ENCODE data around the gene PBRM1. TPM values are rescaled to one million over a fixed set of nuclear protein-coding genes. Genes with fewer than 3 reads are reported as not detected.

The PBRM1 gene
- total and polyA plus RNA-seq, 8 donors, result 6.0 to 130 (median 64.9) TPM

- whole genome bisulfite sequencing, 5 donors, result 91 to 100% (median 96%) methylated on average over 1 of the region's 1 CpG
- no peak for DNase-seq
- Histone ChIP-seq H3K9me3 (peaks cover 0 to 5% (median 0%) of the 10 kb centered on the region in 4 donors), H3K27ac (no peak overlapping the region), H3K4me1 (peaks cover 0 to 10% (median 0%) of the 10 kb centered on the region in 4 donors), H3K36me3 (peaks cover 0 to 26% (median 16%) of the 10 kb centered on the region in 4 donors), H3K4me3 (no peak overlapping the region), H3K27me3 (no peaks in the 10 kb centered on the region)
- no peak for TF ChIP-seq CTCF (IDR thresholded peaks at IDR 0.05)
- TF ChIP-seq EP300 (IDR thresholded peaks at IDR 0.05), result no peak
- TF ChIP-seq POLR2A (IDR thresholded peaks at IDR 0.05), result no peak
- TF ChIP-seq POLR2AphosphoS5 (IDR thresholded peaks at IDR 0.05), result no peak
- intact Hi-C loops (cut with DNase I; ENCODE audit: low total_unique reads), result no loop called here
These were observed 36.0 kb upstream of the PBRM1 start for GRCh38 chr3:52721730-52722008.

GRCh38 chr3:52721002-52721729, 35.5 kb upstream of the PBRM1 start:
- H3K36me3 ChIP-seq, result peaks cover 0 to 26% (median 18%) of the 10 kb centered on the region in 4 donors
- WGBS, 5 donors, result 84 to 90% (median 86%) methylated on average over 6 of the region's 6 CpGs
- no peaks in the 10 kb centered on the region for H3K27me3 ChIP-seq
- H3K9me3 ChIP-seq, result peaks cover 0 to 5% (median 0%) of the 10 kb centered on the region in 4 donors
- H3K27ac ChIP-seq, result peak overlapping the region in 1 of 5 donors; percentile 32
- no peak overlapping the region for H3K4me3 ChIP-seq
- H3K4me1 ChIP-seq, result peaks cover 0 to 10% (median 0%) of the 10 kb centered on the region in 4 donors
- peak in 1 of 2 donors; percentile 41 for DNase-seq
- intact Hi-C loops (cut with DNase I; ENCODE audit: low total_unique reads), result no loop called here
- TF ChIP-seq POLR2A (IDR thresholded peaks at IDR 0.05) (no peak), EP300 (IDR thresholded peaks at IDR 0.05) (no peak), POLR2AphosphoS5 (IDR thresholded peaks at IDR 0.05) (no peak)

- no peak for DNase-seq
- TF ChIP-seq POLR2AphosphoS5 (IDR thresholded peaks at IDR 0.05) (no peak), POLR2A (IDR thresholded peaks at IDR 0.05) (no peak)
- Histone ChIP-seq H3K4me3 (no peak overlapping the region), H3K27ac (no peak overlapping the region), H3K9me3 (peaks cover 0 to 5% (median 0%) of the 10 kb centered on the region in 4 donors), H3K4me1 (peaks cover 0 to 14% (median 6%) of the 10 kb centered on the region in 4 donors), H3K27me3 (no peaks in the 10 kb centered on the region), H3K36me3 (peaks cover 0 to 36% (median 18%) of the 10 kb centered on the region in 4 donors)
- intact Hi-C loops (cut with DNase I; ENCODE audit: low total_unique reads), result no loop called here
These were observed 33.9 kb upstream of the PBRM1 start for GRCh38 chr3:52719618-52720017.

- WGBS, 5 donors, result 86 to 94% (median 89%) methylated on average over 5 to 11 of the region's 11 CpGs
- intact Hi-C loops (cut with DNase I; ENCODE audit: low total_unique reads), result no loop called here
- Histone ChIP-seq H3K27ac (no peak overlapping the region), H3K4me3 (no peak overlapping the region), H3K4me1 (peaks cover 0 to 12% (median 10%) of the 10 kb centered on the region in 4 donors), H3K36me3 (peaks cover 0 to 45% (median 22%) of the 10 kb centered on the region in 4 donors), H3K27me3 (no peaks in the 10 kb centered on the region), H3K9me3 (peaks cover 0 to 5% (median 0%) of the 10 kb centered on the region in 4 donors)
- no peak for DNase-seq
- no peak for TF ChIP-seq POLR2AphosphoS5 (IDR thresholded peaks at IDR 0.05)
These were observed 30.1 kb upstream of the PBRM1 start for GRCh38 chr3:52715714-52716305.

GRCh38 chr3:52714335-52715302, 28.9 kb upstream of the PBRM1 start:
- intact Hi-C loops (cut with DNase I; ENCODE audit: low total_unique reads), result no loop called here
- no peaks in the 10 kb centered on the region for H3K9me3 ChIP-seq
- TF ChIP-seq CTCF (IDR thresholded peaks at IDR 0.05), result no peak
- no peak for TF ChIP-seq POLR2AphosphoS5 (IDR thresholded peaks at IDR 0.05)
- TF ChIP-seq POLR2A (IDR thresholded peaks at IDR 0.05), result no peak
- no peak overlapping the region for H3K27ac ChIP-seq
- peak; percentile 49 to 72 for DNase-seq
- H3K4me1 ChIP-seq, result peaks cover 0 to 12% (median 10%) of the 10 kb centered on the region in 4 donors
- H3K4me3 ChIP-seq, result peak overlapping the region in 1 of 4 donors; percentile 26
- 34 to 47% (median 38%) methylated on average over 29 to 39 of the region's 39 CpGs for WGBS, 5 donors
- H3K36me3 ChIP-seq, result peaks cover 3 to 49% (median 27%) of the 10 kb centered on the region in 4 donors
- no peaks in the 10 kb centered on the region for H3K27me3 ChIP-seq

Measured in stomach (tissue), 9 donors.